HG03457 (cell line): ENCODE measurements around the gene TERB1.

Experiments
- ATAC-seq: cut with Tn5 transposase; IDR thresholded peaks from one replicate; pipeline ENCODE4 v1.9.1; 2021; ENCODE audit warnings: moderate number of reproducible peaks; ENCODE audit not compliant: unreplicated experiment

TERB1 gene, protein sequence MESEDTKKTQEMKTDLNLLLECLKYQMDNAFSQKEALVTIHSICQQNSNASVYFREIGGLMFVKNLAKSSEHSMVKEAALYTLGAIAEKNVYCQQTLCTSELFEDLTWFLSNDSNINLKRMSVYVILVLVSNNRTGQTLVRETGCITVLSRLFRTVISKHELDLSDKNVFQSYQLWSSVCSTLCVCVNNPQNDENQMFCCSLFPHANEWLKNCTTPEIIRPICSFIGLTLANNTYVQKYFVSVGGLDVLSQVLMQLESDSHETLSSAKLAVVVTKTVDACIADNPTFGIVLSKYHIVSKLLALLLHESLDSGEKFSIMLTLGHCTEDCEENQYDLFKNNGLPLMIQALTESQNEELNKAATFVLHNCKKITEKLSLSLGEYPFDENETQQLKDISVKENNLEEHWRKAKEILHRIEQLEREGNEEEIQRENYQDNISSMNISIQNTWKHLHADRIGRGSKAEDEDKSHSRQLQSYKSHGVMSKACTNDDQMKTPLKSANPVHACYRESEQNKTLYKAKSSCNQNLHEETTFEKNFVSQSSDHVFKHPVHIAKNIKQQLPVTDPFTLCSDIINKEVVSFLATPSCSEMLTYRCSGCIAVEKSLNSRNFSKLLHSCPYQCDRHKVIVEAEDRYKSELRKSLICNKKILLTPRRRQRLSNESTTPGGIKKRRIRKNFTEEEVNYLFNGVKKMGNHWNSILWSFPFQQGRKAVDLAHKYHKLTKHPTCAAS

GRCh38 chr16:66801320-66802105 lies at the start of gene TERB1:
Gene TERB1 (minus strand): TSS chr16:66801584. CDS start chr16:66796798, 4,786 bp downstream.
- ATAC-seq = no peak

- no peak for ATAC-seq
Measured at GRCh38 chr16:66850115-66850815, 48.9 kb upstream of the TERB1 start.

DNA sequence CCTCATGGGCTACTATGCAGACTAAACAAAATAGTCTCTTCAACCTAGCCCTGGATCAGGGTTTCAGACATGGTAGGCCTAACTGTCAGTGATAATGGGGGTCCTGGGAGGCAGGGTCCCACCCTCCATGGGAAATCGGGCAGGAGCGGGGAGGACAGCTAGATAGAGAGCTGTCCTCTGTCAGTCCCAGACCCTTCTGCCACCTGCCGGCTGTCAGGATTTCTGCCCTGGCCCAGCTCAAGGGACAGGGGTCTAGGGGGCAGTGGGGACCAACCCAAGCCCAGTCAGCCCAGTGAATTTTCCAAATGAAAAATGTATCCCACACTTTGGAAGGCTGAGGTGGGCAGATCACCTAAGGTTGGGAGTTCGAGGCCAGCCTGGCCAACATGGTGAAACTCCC lies 48.2 kb upstream of the TERB1 start:
- ATAC-seq = no peak

DNA sequence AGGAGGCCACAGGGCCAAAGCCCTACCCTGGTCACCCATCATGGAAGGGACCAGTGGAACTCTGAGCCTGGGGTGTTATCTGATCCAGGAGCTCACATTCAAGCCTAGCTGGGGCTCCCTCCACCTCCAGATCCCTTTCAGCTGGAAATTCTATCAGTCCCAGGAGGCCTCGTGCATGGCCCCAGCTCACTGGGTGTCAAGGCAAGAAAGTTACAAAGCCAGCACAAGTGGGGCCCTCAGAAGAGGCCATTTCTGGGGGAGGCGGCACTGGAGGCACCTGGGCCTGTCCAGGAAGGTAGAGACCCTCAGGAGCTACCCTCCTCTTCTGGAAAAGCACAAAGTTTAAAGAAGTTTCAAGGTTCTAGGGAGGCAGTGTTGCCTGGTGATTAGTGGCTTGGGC lies 47.6 kb upstream of the TERB1 start:
- ATAC-seq = no peak

DNA sequence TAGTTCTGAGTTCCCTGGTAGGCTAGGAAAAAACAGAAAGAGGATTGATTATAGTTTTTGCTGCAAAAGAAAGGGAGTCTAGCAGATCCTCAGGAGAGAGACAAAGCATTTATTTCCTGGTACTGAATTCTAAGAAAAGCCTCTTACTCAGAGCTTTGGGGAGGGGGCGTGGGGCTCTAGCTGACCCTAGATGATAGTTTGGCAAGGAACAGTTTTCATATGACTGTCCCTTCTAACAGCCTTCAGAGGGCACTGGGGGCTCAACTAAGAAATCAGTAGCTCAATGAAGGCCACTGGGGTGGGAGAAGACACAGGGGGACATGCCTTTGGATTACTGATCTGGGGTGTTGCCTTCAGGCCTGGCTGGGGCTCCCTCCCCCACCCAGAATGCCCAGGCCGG lies 46.8 kb upstream of the TERB1 start:
- ATAC-seq = no peak

- ATAC-seq = no peak
Measured at GRCh38 chr16:66847533-66848067, 46.2 kb upstream of the TERB1 start.

- no peak for ATAC-seq
Measured at GRCh38 chr16:66846831-66847230, 45.4 kb upstream of the TERB1 start.

GRCh38 chr16:66846266-66846665 lies 44.9 kb upstream of the TERB1 start:
- ATAC-seq = no peak

GRCh38 chr16:66845791-66846221 lies 44.4 kb upstream of the TERB1 start:
- no peak for ATAC-seq

DNA sequence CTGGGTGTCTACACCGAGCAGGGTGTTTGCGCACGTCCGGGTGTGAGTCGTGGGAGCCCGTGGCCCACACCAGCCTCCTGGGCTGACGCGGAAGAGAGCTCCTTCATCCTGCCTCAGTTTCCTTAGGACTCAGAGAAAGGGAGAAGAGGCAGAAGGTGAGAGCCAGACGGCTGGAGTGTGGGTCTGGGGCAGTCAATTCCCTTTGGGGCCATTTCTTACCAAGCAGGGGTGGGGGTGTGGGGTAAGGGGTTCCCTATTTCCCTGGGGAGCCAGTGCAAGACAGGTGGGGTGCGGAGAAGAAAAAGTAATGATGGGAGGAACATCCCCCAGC lies 43.7 kb upstream of the TERB1 start:
- ATAC-seq = no peak

GRCh38 chr16:66844342-66845079 lies 43.1 kb upstream of the TERB1 start, which contains the start of gene CA7:
Gene CA7 (plus strand): TSS chr16:66844414. CDS start chr16:66844488, 74 bp downstream.
- no peak for ATAC-seq

DNA sequence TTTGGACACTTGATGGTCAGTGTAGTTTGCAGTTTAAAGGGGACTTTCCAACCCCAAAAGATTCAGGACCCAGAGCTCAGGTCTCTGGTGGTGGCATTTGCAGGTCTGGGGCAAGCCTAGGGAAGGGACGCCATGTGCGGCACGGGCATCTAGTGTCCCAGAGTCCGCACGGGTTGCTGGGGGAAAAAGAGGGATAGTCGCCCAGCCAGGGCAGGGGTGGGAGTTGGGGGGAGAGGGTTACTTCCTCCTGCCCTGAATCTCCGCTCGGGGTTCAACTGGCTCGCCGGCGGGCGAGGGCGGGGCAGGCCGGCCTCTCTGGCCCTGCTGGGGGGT lies 42.6 kb upstream of the TERB1 start:
- ATAC-seq = no peak

- ATAC-seq = no peak
Measured at GRCh38 chr16:66843191-66843590, 41.8 kb upstream of the TERB1 start.

DNA sequence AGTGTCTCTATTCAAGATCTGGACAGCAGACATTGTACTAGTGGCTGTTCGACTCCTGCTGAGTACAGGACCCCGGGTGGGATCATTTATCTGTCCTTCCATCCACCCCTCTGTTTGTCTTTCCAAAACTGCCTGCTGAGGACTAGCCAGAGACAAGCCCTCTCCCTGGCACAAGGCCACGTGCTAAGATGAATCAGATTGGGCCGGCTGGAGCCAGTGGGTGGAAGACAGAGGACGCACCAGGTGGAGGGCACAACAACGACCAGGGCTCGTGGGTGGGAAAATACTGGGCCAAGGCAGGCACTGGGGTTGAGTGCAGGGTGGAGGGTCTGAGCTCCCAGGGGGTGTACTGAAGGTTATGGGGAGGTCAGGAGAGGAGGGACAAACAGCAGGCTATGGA lies 41.4 kb upstream of the TERB1 start:
- ATAC-seq = no peak

GRCh38 chr16:66841366-66841765 lies 40.0 kb upstream of the TERB1 start:
- no peak for ATAC-seq

DNA sequence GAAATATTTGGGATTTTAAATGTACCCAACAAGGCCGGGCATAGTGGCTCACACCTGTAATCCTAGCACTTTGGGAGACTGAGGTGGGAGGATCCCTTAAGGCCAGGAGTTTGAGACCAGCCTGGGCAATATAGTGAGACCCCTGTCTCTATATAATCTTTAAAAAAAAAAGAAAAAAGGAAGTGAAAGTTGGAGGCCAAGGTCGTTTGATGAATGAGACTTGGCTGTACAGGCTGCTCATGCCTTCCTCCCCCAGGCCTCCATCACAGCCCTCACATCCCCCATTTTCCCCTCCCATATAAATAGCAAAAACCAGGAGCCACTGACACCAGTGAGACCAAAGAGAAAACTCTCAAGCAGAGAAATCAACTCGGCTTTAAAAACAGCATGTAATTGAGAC lies 39.5 kb upstream of the TERB1 start:
- ATAC-seq = no peak

DNA sequence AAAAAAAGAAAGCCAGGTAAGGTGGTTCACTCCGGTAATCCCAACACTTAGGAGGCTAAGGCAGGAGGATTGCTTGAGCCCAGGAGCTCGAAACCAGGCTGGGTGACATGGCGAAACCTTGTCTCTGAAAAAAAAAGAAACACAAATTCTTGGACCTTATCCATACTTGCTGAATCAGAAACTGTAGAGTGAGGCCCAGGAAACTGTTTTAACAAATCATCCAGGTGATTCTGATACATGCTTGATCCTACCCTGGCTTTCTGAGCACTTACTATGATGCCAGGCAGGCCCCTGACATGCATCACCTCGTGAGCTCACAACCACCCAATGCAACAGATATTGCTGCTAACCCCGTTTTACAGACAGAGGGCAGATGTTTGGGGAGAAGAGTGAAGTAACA lies 33.4 kb upstream of the TERB1 start:
- no peak for ATAC-seq

GRCh38 chr16:66832661-66833305 lies 31.4 kb upstream of the TERB1 start:
- ATAC-seq = no peak

DNA sequence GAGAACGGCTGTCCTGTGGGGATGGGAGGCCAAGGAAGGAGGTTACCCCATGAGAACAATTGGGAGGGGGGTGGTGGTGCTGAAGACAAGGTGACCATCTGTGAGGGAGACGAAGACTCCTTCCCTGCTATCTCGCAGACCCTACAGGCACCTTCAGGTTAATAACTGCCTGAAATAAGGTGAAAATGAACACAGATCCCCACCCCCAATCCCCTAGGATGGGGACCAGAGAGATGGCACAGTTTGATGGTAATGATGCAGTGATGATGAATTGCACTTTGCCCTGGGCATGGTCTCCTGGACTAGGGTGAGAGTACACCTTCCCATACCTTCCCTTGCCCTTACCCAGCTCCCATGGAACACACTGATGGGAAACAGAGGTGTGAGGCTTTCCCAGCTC lies 30.8 kb upstream of the TERB1 start:
- ATAC-seq = no peak
